HG02571 (cell line): ENCODE data around the gene MTFR2.

Source experiments
- ATAC-seq: cut with Tn5 transposase; IDR thresholded peaks from one replicate; pipeline ENCODE4 v1.9.1; 2021; ENCODE audit warnings: mild to moderate bottlenecking, moderate library complexity; ENCODE audit not compliant: unreplicated experiment

Gene MTFR2

GRCh38 chr6:136249811-136250685 lies at the start of gene MTFR2:
TSS of gene MTFR2 (minus strand) at chr6:136250311. CDS start at chr6:136249099, 1,212 bp downstream.
- peak; percentile 97 for ATAC-seq

GRCh38 chr6:136294621-136295020 lies 44.5 kb upstream of the MTFR2 start:
- ATAC-seq = no peak

GRCh38 chr6:136290410-136291010 lies 40.4 kb upstream of the MTFR2 start:
- ATAC-seq = no peak

GRCh38 chr6:136289579-136290409 lies 39.7 kb upstream of the MTFR2 start, which contains the start of gene BCLAF1:
TSS of gene BCLAF1 (minus strand) at chr6:136289846. CDS start at chr6:136279866, 9,980 bp downstream.
- peak; percentile 90 for ATAC-seq

- peak; percentile 43 for ATAC-seq
Observed at GRCh38 chr6:136289327-136289578, 39.1 kb upstream of the MTFR2 start.

- ATAC-seq = peak; percentile 33
Observed at GRCh38 chr6:136288566-136289326, 38.6 kb upstream of the MTFR2 start.

GRCh38 chr6:136284909-136285308 lies 34.8 kb upstream of the MTFR2 start:
- ATAC-seq = no peak

GRCh38 chr6:136282906-136283305 lies 32.8 kb upstream of the MTFR2 start:
- ATAC-seq = no peak

- no peak for ATAC-seq
Observed at GRCh38 chr6:136280032-136280609, 30.0 kb upstream of the MTFR2 start.

GRCh38 chr6:136274062-136274461 lies 24.0 kb upstream of the MTFR2 start:
- ATAC-seq = no peak

- ATAC-seq = no peak
Observed at GRCh38 chr6:136265101-136265500, 15.0 kb upstream of the MTFR2 start.

GRCh38 chr6:136262940-136263339 lies 12.8 kb upstream of the MTFR2 start:
- ATAC-seq = no peak

- no peak for ATAC-seq
Observed at GRCh38 chr6:136254851-136255466, 4.8 kb upstream of the MTFR2 start.

GRCh38 chr6:136253734-136254133 lies 3.6 kb upstream of the MTFR2 start:
- ATAC-seq = no peak

GRCh38 chr6:136252441-136252840 lies 2.3 kb upstream of the MTFR2 start:
- ATAC-seq = no peak

- no peak for ATAC-seq
Observed at GRCh38 chr6:136251394-136251793, 1.3 kb upstream of the MTFR2 start.

- peak; percentile 7 for ATAC-seq
Observed at GRCh38 chr6:136250686-136251008, 536 bp upstream of the MTFR2 start.

- ATAC-seq = no peak
Observed at GRCh38 chr6:136249336-136249735, 775 bp downstream of the MTFR2 start.

- no peak for ATAC-seq
Observed at GRCh38 chr6:136244061-136244616, 6.0 kb downstream of the MTFR2 start.
